Stimulated activated CD8-positive, alpha-beta memory T cell treated with anti-CD3 and anti-CD28 coated beads, Interleukin-4, amount 100 ng/mL, for 48 hours (primary cell): ENCODE measurements around the gene RND1.
"Not testable (repeated sequence)": the region's sequence is repeated elsewhere in the genome, so short reads cannot be mapped to it uniquely, and the experiment has no call there.

Experiments
- DNase-seq: peaks from one replicate; pipeline ENCODE4 v3.0.0-alpha.2; 2020

The RND1 gene

DNA sequence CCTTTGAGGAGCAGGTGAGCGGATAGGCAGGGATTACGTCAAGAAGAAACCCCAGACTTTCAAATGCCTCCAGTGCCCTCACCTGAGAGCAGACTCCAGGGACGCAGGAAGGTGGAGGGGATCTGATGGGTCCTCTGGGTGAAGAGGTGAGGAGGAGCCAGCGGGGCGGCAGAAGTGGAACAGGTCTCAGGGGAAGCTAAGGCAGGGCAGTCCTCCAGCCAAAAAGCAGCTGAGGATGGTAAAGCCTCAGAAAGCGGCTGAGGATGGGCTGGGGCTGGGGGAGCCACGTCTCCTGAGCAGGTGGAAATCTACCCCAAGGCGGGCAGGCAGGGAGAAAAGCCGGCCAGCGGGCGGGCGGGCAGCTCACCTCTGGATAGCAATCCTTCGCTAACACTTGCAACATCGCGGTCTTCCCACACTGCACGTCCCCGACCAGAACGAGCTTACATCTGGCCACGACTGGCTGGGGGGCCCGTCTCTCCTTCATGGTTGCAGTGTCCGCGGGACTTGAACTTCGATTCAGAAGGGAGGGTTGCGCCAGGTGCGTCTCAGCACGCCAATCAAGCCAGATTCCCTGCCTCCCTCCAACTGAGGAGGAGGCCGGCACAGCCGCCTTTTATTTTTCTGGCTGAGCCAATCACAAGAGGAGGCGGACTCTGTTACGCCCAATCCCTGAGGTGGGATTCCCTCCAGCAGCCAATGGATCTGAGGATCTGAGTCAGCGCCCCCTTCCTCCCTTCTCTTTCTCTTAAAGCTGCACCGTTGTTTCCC, at the start of gene RND1:
Gene RND1 (minus strand): TSS at position 590 of the 771 bp plus-strand sequence. CDS start 103 bp downstream, at position 487.
- DNase-seq: peak; percentile 87

DNA sequence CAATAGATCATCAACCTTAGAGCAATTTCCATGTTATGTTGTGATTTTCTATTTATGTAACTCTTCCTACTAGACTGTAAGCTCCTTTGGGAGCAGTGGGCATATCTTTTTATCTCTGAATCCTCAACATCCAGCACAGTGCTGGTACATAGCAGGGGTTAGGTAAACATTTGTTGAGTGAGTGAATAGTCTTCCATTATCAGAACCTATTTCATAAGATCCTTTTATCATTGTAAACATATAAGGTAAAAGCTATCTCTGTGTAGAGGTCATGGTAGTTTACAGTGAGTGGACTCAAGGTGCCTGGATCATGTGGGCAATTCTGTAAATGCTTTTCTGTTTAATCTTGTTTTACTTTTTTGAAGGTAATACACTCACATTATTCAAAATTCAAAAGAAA, 44.5 kb upstream of the RND1 start:
- DNase-seq: no peak

DNA sequence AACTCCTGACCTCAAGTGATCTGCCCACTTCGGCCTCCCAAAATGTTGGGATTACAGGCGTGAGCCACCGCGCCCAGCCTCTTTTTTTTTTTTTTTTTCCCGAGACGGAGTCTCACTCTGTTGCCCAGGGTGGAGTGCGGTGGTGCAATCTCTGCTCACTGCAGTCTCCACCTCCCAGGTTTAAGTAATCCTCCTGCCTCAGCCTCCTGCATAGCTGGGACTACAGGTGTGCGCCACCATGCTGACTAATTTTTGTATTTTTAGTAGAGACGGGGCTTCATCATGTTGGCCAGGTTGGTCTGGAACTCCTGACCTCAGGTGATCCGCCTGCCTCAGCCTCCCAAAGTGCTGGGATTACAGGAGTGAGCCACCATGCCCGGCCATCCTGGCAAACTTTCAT, 44.0 kb upstream of the RND1 start:
- DNase-seq: not testable (repeated sequence)

DNA sequence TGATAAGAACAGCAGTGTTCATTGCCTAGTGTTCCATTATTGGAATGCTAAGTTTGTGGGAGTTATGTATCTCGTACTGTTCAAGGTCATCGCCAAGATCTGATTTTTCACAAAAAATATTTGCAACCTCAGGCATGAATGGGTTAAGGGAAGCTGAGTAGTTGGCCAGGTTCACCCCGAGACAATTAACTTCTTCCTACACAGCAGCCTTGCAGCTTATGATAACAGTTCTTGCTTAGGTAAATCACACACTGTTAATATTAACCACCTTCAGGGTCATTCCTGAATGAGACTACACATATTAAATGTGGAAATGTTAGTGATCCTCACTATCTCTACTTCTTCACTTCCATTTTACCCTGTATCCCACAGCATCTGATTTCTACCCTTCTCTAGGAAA, 41.6 kb upstream of the RND1 start:
- no peak for DNase-seq

DNA sequence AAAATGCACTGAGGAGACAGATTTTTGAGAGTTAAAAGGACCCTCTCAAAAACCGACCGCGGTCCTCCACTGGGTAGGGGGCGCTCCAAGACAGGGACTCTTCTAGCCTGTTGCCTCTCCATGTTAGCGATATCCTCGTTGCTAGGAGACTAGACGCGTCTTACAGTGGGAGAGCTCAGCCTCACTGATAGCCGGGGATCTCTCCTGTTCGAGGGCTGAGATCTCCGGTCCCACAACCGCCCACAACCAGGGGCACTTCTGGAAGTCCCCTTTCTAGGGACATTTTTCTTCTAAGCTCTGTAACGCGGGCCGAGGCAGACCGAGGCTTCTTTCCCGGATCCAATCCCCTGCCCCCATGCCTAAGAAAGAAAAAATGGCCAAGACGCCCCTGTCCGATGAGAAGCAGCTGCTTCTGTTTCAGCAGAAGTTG, 38.3 kb upstream of the RND1 start:
- DNase-seq: peak; percentile 90

DNA sequence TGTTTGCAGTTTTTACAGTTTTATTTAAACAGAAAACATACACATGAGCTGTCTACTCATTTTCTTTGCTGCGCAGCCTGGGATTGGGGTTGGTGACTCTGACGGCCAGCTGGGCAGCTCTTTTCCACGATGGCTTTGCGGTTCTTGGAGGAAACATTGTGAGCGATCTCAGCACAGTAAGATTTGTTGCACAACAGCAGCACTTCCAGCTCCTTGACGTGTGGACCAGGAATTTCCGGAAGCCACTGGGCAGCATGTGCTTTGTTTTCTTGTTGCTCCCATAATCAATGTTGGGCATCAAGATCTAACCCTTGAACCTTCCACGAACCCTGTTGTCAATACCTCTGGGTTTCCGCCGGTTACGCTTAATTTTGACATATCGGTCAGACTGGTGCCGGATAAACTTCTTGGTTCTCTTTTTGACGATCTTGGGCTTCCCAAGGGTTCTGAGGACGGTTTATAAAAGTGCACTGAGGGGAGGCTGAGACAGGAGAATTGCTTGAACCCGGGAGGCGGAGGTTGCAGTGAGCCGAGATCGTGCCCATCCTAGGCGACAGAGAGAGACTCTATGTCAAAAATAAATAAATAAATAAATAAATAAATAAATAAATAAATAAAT, 37.8 kb upstream of the RND1 start:
- no peak for DNase-seq

DNA sequence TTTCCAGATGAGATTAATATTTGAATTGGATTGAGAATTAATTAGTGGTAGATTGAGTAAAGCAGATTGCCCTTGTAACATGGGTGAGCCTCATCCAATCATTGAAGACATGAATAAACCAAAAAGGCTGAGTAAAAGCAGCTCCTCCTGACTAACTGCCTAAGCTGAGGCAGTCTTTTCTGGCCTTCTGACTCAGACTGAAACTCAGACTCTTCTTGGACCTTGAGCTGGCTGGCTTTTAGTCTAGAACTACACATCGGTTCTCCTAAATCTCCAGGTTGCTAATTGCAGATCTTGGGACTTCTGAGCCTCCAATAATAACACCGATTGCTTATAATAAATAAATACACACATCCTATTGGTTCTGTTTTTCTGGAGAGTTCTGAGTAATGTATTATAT, 35.6 kb upstream of the RND1 start:
- DNase-seq: no peak

DNA sequence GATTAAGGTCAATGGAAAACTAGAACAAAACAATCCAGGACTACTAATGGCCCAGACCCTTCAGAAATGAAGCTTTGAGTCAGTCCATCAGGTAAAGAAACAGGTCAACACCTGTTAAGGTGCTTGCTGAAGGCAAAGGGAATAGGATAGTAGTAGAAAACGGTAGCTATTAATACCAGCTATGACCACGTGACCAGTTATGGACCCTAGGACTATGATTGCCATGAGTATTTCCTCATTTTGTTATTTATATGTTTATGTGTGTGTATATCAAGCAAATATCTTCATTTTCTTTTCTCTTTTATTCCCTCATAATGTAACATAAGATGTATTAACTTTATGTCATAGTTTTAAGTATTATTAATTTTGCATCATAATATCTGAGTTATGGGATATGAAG, 34.0 kb upstream of the RND1 start:
- no peak for DNase-seq

DNA sequence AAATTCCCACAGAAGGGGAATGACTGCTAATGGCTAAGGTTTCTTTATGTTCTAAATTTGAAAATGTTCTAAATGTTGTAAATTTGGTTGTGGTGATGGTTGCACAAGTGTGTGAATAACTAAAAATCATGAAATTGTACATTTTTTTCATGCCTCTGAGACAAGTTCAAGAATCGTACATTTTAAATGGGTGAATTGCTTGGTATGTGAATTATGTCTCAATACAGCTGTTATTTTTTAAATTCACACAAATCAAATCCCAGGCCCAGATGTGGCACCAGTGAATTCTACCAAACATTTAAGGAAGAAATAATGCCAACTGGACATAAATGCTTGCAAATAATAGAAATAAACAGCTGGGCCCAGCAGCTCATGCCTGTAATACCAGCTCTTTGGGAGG, 28.6 kb upstream of the RND1 start:
- no peak for DNase-seq

DNA sequence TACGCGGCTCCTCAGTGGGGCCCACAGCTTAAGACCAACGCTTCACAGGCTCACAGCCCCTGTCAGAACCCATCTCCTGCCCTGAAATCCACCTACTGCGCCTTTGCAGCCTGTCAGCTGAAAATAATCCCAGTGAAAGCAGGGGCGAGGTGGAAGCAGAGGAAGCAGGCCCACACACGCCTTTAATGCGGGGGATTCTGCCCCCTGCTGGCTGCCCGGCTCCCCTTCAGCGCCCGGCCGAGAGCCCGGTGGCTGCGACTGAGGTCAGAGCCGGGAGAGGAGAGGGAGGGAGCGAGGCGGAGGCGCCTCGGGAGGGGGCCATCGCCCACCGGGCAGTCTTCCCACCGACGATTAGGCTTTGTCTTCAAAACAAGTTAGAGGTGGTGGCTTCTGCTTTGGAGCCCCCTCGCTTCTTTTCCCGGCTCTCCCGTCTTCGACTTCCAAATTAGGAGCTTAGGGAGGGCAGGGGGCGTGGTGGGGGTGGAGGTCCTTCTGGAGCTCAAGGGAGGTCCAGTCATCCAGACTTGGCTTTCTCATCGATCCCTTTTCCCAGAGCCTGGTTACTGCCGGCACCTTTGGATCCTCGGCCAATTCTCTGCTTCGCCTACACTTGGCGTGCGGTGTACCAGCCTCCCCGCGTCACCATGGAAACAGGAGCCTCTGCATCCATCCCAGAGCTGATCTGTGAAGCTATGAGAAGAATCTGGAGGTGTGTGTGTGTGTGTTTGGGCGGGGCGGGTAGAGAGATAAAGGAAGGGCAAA, 25.2 kb upstream of the RND1 start:
- peak; percentile 89 for DNase-seq

DNA sequence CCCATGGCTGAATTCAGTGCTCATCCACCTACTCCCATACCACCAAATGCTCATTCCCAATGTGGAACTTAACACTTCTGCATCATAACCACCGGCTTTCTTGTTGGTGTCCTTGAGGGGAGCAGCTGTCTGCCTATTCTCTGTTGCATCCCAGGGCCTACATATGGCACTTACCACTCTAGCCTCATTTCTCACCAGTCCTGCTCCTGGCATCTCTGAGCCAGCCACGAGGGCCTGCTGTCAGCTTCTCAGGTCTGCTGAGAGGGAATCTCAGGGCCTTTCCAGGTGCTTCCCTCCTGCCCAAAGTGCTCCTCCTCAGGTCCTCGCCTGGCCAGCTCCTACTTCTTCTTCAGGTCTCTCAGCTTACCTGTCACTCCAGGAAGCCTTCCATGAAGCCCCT, 24.0 kb upstream of the RND1 start:
- DNase-seq: no peak

DNA sequence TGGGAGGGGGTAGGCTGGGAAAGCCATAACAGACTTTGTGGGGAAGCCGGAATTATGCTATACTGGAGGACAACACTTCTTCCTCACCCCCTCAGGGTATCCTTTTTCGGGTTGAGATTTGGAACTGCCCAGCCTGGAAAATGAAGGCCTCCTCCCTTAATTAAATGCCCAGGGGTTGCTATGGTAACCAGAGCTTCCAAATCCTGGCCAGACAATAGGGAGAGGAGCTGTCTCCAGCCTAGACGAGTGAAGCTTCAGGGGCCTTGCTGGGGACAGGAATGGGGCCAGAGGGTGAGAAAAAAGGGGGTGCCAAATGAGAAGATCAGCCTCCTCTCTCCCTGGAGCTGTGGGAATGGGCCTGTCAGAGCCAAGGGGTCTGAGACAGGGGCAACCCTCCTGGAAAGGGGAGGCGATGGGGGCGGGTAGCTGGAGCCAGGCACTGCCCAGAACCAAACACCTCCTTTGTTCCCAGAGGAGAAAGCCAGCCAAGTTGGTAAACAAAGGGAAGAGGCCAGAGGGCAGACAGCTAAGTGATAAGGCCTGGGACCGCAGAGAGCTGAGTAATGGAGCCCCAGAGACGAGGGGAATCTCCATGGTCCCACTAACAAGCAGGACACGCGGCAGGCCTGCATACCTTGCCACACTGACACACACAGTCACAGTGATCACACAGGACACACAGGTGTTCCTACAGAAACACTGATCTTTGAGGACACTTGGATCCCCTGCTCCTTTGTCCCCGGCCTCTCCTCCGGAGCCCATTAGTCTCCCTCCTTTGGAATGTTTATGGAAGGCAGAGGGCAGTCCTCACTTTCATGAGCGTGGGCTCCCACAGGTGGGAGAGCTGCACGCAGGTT, 17.9 kb upstream of the RND1 start:
- no peak for DNase-seq

DNA sequence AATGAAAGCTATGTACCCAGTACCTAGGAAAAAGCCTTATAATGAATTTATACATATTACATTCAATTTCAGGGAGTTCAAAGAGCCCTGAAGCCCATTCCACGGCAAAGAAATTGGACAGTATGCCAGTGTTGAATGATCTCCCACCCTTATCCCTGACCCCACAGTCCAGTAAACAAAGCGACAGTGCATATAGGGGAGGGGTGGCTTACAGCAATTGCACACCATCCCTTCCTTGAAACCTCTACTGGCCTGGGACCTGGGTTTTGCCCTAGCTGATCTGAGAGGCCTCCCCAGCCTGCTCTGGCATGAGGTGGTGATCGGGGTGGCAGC, 17.3 kb upstream of the RND1 start:
- no peak for DNase-seq

DNA sequence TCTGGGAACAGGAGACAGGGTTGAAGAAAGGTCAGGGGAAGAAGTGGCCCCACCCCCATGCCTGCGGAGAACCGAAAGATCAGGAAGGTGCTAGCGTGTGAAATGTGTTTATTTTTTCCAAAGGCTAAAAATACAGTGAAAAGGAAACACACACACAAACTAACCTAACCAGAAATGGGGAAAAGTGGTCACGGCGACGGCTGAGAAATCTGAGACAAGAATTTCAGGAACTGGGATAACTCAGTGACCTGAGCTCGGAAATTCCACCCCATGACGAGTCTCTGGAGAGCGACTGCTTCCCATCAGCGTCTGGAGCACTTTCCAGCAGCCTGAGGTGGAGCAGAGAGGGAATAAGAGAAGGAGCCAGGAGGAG, 16.6 kb upstream of the RND1 start:
- no peak for DNase-seq

DNA sequence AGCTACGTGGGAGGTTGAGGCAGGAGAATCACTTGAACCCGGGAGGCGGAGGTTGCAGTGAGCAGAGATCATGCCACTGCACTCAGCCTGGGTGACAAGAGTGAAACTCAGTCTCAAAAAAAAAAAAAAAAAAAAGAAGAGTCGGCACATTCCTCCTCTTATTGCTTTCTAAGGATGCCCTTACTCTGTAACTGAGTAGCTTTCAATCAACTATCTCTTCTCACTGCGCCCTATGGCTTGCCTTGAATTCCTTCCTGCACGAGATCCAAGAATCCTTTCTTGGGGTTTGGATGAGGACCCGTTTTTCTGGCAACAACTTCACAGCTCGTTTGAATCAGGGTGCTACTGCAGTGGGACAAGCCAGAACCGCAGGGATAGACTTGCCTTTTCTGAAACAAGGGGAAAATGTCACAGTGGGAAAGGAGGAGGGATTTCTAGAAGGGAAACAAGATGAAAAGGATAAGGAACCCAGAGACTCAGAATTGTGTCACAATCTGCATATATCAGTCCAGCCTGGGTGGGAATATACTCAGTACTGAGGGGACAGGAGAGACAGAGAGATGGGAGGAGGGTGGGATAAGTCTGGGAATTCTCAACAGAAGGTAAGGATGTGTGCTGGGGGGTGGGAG, 16.1 kb upstream of the RND1 start:
- DNase-seq: no peak

DNA sequence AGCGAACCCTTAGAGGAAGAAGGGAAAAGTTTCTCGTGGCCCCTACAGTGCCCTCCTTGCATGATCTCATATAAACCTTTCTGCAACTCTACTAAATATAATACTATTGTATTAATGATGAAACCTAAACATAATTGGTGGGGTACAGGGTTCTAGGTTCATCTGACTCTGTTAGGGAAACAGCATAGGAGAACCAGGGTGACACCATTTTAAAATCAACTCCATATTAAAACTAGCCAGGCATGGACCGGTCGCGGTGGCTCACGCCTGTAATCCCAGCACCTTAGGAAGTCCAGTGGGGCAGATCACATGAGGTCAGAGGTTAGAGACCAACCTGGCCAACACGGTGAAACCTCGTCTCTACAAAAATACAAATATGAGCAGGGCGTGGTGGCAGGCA, 15.0 kb upstream of the RND1 start:
- DNase-seq: no peak

DNA sequence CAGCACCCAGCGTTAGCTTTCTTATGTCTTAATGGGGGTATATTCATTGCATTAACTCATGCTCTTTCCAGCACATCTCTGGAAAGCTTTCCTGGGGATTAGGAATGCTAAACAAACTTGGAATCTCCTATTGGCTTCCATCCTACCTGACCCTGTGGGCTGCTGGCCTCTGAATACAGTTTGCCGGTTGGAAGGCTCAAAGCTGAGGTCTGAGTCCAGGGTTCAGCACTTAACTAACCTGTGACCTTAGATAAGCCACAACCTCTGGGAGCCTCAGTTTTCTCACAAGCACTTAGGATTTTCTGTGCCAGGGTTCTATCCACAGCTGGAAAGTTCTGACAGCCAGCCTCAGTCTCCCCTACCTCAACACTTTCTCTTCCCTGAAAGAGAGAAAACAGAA, 12.9 kb upstream of the RND1 start:
- DNase-seq: no peak

DNA sequence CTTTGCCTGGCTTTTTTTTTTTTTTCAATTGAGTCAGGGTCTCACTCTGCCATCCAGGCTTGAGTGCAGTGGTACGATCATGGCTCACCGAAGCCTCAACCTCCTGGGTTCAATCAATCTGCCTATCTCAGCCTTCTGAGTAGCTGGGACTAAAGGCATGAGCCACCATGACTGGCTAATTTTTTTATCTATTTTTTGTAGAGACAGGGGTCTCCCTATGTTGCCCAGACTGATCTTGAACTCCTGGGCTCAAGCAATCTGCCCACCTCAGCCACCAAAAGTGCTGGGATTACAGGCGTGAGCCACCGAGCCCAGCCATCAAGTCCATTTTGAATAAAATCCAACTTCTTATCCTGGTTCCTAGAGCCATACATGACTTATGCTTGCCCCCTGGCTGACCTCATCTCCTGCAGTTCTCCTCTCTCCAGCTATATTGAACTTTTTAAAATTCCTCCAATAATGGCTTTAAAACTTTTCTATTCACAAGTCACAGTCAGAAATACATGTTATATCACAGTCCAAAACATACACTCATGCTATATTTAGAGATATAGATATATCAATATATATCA, 10.4 kb upstream of the RND1 start:
- DNase-seq: no peak

DNA sequence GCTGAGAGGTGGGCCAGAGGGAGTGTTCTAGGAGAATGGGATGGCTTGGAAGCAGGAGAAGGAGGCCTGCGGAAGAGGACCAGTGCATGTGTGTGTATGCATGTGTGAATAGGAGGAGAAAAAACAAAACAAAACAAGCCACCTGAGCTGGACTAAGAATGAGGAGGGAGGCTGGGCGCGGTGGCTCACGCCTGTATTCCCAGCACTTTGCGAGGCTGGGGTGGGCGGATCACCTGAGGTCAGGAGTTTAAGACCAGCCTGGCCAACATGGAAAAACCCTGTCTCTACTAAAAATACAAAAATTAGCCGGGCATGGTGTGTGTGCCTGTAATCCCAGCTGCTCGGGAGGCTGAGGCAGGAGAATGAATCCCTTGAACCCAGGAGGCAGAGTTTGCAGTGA, 7.9 kb upstream of the RND1 start:
- not testable (repeated sequence) for DNase-seq

DNA sequence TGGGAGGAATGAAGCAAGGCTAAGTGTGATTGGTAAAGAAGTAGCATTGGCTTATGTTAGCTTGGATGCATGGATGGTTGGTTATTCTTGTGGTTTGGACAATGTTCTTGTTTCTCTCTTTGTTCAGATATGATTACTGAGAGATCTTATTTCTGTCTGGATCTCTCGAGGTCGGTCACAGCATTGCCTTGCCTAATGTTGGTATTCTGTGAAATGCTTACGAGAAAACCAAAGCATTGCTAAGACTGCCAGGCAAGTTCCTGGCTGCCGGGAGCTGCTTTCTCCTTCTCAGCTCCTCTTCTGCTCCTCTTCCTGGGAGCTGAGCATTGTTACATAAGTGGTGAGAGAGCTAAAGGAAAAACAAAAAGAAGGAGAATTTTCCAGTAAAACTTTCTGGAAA, 7.4 kb upstream of the RND1 start:
- DNase-seq: no peak

DNA sequence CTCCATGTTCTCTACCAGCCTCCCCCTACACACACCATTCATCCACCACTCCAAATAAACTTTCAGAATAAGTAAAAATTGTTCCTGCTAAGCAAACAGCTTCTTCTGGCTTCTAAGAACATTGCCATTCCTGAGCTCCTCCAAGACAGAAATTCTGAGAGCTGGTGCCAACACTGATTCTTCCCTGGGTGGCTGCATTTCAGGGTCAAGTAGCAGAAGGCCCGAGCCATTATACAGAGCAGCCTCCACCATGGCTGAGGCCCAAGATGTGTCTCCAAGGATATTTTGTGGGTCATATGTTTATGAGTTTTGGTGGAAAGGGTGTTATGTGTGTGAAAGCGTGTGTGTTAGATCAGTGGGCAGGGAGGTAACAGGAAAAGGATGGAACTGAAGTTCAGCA, 3.5 kb upstream of the RND1 start:
- no peak for DNase-seq

DNA sequence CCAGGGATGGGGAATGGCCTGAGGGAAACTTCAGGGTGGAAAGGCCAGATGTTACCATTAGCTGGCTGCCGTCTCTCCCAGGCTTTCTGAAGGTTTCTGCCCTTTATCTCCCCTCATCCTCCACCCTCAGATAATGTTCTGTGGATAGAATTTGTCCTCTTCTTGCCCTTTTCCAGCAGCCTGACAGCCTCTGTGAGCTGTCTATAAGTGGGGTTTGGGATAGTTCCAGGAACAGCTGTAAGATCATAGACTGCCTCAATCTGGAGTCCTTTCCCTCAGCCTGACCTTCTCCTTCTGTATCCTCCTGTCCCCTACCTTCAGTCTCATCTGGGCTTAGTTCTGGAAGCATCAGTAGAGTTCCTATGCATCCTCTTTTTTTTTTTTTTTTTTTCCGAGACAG, 2.8 kb upstream of the RND1 start:
- DNase-seq: no peak
